ENCODE results near the gene CD8B2. TPM values are rescaled to one million over a fixed set of nuclear protein-coding genes. Genes with fewer than 3 reads are reported as not detected.

The CD8B2 gene
- total and polyA plus RNA-seq, 10 of the 15 experiments (the other 5 are each of a cell fraction or from before 2014, with no cell fraction given), result 0.05 to 0.08 TPM; not detected in 8

GRCh38 chr2:106531676-106532214 lies 44.6 kb downstream of the CD8B2 start:
- TF ChIP-seq MAX (IDR thresholded peaks at IDR 0.05; ENCODE audit: low read depth, low read length), result no peak
- TF ChIP-seq LARP7 (IDR thresholded peaks at IDR 0.05), result no peak
- TF ChIP-seq GATAD2B (conservative IDR thresholded peaks at IDR 0.05; ENCODE audit: low read depth), result no peak
- no peak for TF ChIP-seq MYC (IDR thresholded peaks at IDR 0.05; ENCODE audit: insufficient read depth, insufficient read length, insufficient replicate concordance, low read length, severe bottlenecking)
- no peak for TF ChIP-seq TBL1XR1 (IDR thresholded peaks at IDR 0.05; ENCODE audit: low read depth, low read length)
- TF ChIP-seq RB1 (IDR thresholded peaks at IDR 0.05; ENCODE audit: borderline replicate concordance), result no peak
- no peak for TF ChIP-seq EGR1 (IDR thresholded peaks at IDR 0.05; ENCODE audit: borderline replicate concordance in 1 of 2, low read depth in 2 of 2, low read length in 2 of 2)
- no peak for TF ChIP-seq BCL3 (IDR thresholded peaks at IDR 0.05; ENCODE audit: borderline replicate concordance, insufficient read depth, low read depth, low read length, poor library complexity, severe bottlenecking)
- TF ChIP-seq, protein P1, sequence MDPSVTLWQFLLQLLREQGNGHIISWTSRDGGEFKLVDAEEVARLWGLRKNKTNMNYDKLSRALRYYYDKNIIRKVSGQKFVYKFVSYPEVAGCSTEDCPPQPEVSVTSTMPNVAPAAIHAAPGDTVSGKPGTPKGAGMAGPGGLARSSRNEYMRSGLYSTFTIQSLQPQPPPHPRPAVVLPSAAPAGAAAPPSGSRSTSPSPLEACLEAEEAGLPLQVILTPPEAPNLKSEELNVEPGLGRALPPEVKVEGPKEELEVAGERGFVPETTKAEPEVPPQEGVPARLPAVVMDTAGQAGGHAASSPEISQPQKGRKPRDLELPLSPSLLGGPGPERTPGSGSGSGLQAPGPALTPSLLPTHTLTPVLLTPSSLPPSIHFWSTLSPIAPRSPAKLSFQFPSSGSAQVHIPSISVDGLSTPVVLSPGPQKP (IDR thresholded peaks at IDR 0.05; ENCODE audit: low read depth, low read length), result no peak
- TF ChIP-seq CBFB (IDR thresholded peaks at IDR 0.05; ENCODE audit: low read depth), result no peak
- no peak for TF ChIP-seq FOS (IDR thresholded peaks at IDR 0.05; ENCODE audit: borderline replicate concordance, extremely low read depth, insufficient read length)
- TF ChIP-seq ZNF687 (IDR thresholded peaks at IDR 0.05), result no peak
- no peak for TF ChIP-seq BMI1 (IDR thresholded peaks at IDR 0.05; ENCODE audit: borderline replicate concordance)
- TF ChIP-seq, protein P2, sequence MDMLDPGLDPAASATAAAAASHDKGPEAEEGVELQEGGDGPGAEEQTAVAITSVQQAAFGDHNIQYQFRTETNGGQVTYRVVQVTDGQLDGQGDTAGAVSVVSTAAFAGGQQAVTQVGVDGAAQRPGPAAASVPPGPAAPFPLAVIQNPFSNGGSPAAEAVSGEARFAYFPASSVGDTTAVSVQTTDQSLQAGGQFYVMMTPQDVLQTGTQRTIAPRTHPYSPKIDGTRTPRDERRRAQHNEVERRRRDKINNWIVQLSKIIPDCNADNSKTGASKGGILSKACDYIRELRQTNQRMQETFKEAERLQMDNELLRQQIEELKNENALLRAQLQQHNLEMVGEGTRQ (IDR thresholded peaks at IDR 0.05; ENCODE audit: borderline replicate concordance, low read depth, low read length), result no peak
- ChIA-PET CTCF (no interaction called here), RAD21 (ENCODE audit: unreplicated experiment) (no interaction called here), SMC1A (ENCODE audit: uncharacterized antibody, unreplicated experiment) (interaction anchor here (0.6 kb wide), 1 partner anchor 854 kb away, joined by 3 read pairs; no protein-coding TSS in a partner anchor), POLR2A (no interaction called here)
- WGBS (ENCODE audit: insufficient coverage, insufficient replicate concordance, low lambda C conversion rate, missing lambda C conversion rate), result 21% methylated on average over 7 of the region's 7 CpGs
- H3K4me2 ChIP-seq (ENCODE audit: control insufficient read depth, insufficient read depth), result no peak overlapping the region
- in situ Hi-C loops (cut with MboI), result no loop called here
- intact Hi-C loops (cut with micrococcal nuclease; ENCODE audit: unreplicated experiment), result no loop called here
- FAIRE-seq (no peak), DNase-seq (ENCODE audit: low read depth, low spot score) (no peak), ATAC-seq (no peak)
- H4K20me1 ChIP-seq (ENCODE audit: control insufficient read depth, insufficient read depth), result no peaks in the 10 kb centered on the region
- no peaks in the 10 kb centered on the region for H3K36me3 ChIP-seq (ENCODE audit: control insufficient read depth in 2 of 2, insufficient read depth in 2 of 2, low read length in 1 of 2)
- no peak overlapping the region for H3K27ac ChIP-seq (ENCODE audit: control insufficient read depth, insufficient read depth)
- no peaks in the 10 kb centered on the region for H3K9me3 ChIP-seq (replicated peaks; ENCODE audit: control insufficient read depth, insufficient read depth, low read length)
- no peaks in the 10 kb centered on the region for H3K79me2 ChIP-seq (ENCODE audit: control insufficient read depth, insufficient read depth, low read length)
- no peak overlapping the region for H2AFZ ChIP-seq (ENCODE audit: control insufficient read depth, low read depth, low read length)
- no peaks in the 10 kb centered on the region for H3K4me1 ChIP-seq (ENCODE audit: control insufficient read depth, insufficient read depth, low read length)
- H3K9ac ChIP-seq (ENCODE audit: control insufficient read depth, insufficient read depth, low read length), result no peak overlapping the region
- no peaks in the 10 kb centered on the region; a peak in 2 of 4 replicates for H3K27me3 ChIP-seq (replicated peaks in 1 of 2; ENCODE audit: control insufficient read depth in 2 of 2, insufficient read depth in 2 of 2, low read length in 1 of 2)
- BruUV-seq (replicated peaks), result no TSS peak
- no peak overlapping the region for H3K4me3 ChIP-seq

All from GM12878 (cell line).